Measurements from ENCODE around the gene SFMBT2.

The SFMBT2 gene

DNA sequence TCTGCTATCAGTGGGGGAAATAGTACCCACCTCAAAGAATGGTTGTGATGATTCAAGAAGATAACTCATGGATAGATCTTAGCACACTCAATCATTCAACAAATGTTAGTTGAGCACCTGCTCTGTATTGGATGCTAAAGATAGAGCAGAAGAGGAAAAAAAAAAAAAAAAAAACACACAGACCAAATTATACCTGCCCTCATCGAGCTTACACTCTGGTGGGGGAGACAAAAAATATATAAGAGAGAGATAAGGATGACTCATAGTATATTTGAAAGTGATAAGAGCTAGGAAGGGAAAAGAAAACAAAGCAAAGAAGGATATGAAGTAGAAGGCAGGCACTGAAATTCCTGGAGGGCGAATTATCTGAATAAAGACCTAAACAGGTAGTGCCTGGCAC, 258.5 kb downstream of the SFMBT2 start:
- DNase-seq (ENCODE audit: low read depth, low spot score), result no peak

GRCh38 chr10:7151538-7151937, 259.3 kb downstream of the SFMBT2 start:
- no peak for DNase-seq (ENCODE audit: low read depth, low spot score)

DNA sequence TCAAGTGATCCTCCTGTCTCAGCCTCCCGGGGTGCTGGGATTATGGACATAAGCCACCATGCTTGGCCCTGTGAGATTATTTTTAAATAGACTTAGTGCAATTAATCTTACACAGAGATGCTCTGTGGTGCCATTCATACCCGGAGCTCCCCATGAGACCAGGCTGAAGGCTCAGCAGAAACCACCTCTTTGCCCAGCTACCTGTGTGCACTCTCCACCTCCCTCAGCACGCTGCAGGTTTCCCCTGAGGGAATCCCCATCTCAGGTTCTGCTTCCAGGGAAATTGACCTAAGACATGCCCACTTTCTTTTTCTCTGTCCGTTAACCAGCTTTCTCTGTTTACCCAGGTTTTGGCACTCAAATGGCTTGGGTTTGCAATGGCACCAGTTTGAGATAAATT, 260.5 kb downstream of the SFMBT2 start:
- DNase-seq (ENCODE audit: low read depth, low spot score), result no peak

DNA sequence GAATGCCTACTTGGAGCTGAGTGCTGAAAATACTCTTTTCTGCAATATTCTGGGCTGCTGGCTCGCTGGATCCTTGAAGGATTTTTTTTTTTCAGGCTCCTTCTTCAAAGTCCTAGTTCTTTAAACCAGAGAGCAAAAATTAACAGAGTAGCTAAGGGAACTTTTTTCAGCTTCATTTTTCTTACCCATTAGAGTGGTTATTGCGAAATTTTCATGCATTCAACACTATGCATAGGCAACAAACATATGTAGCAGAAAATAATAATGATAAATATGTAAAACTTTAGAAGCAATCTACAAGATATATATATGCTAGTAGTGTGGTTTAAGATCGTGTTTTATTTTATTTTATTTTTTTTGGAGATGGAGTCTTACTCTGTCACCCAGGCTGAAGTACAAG, 264.6 kb downstream of the SFMBT2 start:
- no peak for DNase-seq (ENCODE audit: low read depth, low spot score)

GRCh38 chr10:7136016-7136415, 274.8 kb downstream of the SFMBT2 start:
- DNase-seq (ENCODE audit: low read depth, low spot score), result no peak

DNA sequence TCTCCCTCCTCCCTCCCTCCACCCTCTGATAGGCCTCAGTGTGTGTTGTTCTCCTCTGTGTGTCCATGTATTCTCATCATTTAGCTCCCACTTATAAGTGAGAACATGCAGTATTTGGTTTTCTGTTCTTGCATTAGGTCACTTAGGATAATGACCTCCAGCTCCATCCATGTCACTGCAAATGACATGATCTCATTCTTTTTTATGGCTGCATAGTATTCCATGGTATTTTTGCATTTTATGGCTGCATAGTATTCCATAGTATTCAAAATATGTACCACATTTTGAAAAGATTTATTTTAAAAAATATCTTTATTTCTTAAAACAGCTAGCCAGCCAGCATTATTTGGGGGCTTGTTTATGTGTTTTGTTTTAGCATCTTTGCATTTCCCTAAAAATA, 275.6 kb downstream of the SFMBT2 start:
- no peak for DNase-seq (ENCODE audit: low read depth, low spot score)

- no peak for DNase-seq (ENCODE audit: low read depth, low spot score)
Observed at GRCh38 chr10:7134448-7134847, 276.4 kb downstream of the SFMBT2 start.

- DNase-seq (ENCODE audit: low read depth, low spot score), result no peak
Observed at GRCh38 chr10:7133958-7134357, 276.9 kb downstream of the SFMBT2 start.

DNA sequence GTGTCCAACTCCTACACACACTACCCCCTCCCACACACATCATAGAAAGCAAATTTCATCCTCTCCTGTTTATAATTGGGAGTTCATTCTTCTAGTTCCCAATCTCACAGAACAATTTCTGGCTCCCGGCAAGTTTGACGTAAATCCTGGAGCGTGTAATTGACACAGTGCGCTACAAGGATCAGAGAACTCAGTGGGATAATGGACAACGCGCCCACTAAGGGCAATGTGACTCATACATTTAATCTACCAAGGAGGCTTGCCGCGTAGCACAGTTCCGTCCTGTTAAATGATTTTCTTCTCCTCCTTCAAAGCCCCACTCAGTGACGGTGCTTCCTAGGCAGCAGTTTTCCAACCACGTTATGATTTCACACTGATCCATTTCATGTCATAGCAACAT, 277.6 kb downstream of the SFMBT2 start:
- no peak for DNase-seq (ENCODE audit: low read depth, low spot score)

GRCh38 chr10:7130191-7130911, 280.5 kb downstream of the SFMBT2 start:
- DNase-seq (ENCODE audit: low read depth, low spot score), result no peak

DNA sequence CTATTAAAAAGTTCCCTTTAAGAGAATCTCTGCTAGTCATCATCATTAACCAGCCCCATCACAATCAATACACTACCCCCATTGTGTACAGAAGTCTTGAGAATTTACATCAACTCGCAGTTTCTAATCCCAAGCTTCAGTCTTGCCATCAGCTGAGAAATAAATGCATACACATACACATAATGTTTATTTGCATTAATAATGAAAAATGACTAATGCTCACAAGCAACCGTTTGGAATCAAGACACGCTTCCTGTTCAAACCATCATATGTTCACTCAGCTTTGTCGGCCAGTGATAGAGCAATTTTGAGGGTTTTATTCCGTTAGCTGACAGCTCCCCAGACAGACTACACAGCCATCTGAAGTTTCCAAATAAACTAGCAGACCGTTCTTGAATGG, 287.1 kb downstream of the SFMBT2 start:
- DNase-seq (ENCODE audit: low read depth, low spot score), result no peak

DNA sequence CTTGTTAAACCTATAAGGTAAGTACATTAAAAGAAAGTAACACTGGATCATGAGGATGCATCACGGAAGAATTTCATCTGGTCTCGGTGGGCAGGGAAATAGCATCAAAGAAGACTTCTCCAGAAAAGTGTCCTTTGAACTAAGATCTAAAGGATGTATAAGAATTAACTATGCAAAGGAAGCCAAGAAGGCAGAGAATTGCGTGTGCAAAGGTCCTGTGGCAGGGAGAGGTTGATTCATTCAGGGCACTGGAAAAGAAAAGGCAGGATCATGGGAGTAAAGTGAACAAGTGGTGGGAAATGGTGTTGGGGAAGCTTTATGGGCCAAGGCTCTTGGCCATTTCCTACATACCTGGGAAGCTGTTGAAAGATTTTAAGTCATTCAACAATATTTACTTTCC, 288.3 kb downstream of the SFMBT2 start:
- DNase-seq (ENCODE audit: low read depth, low spot score), result no peak

- DNase-seq (ENCODE audit: low read depth, low spot score), result peak; percentile 31
Observed at GRCh38 chr10:7121154-7121797, 289.6 kb downstream of the SFMBT2 start.

DNA sequence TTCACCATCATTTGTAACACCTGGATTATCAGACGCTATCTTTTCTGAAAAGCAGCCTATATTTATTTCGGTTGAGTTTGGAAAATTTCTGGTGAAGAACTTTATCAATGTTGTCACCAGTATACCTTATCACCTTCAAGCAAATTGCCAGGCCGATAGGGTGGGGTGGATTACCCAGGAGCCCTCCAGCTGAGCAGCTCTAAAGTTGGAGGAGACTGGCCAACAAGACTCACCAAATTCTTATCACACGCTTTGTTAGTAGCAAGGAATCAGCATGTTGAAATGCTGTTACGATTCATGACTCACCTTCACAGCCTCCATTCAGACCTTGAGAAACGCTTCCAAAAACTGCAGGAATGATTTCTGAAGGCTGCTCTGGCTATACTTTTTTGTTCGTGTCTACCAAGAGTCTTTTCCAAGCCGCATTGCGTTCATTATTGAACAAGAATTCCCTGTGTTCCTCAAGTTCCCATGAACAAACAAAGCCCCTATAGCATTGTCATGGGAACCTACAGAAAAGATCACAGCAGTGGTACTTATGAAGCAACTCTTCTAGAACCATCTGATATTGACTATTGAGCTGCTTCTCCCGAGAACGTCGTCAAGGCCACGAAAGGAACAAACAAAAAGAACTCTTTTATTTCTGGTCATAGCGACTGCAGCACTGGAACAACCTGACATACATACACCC, 291.4 kb downstream of the SFMBT2 start:
- DNase-seq (ENCODE audit: low read depth, low spot score), result no peak

DNA sequence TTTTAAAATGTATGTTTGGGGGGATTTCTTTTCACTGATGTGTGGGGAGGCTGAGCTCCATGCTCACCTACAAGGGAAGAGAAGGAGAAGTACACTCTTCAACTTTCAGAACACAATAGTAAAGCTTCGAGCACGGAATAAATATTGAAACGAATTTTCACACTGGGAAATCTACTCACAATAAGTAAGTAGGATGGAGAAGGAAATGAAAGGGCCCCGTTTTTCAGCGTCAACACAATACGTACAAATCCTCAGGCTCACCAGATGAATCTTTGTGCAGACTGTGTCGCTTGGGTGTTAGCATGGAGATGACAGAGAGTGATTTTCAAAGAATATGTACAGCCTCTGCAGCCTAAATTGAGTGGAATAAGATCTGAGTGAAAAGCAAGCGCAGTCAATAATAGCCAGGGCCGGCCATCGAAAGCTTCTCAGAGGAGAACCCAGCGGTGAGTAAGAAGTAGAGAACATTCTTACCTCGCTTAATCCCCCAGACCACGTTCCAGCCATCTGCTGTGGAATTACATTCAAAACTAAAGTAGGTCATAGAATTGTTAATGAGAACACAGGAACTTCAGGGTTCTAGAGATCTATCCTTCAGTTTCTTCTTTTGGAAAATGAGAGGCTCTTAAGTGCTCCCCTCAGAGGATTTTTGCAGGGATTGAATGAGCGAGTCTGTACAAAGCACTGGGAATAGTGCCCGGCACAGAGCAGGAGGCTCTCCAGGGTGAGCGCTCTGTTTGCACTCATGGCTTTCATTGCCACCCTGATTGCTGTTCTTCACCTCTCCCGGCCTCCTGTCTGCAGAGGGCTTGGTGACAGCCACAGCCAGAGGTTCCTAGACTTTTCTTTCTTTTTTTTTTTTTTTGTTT, 292.8 kb downstream of the SFMBT2 start:
- no peak for DNase-seq (ENCODE audit: low read depth, low spot score)

- DNase-seq (ENCODE audit: low read depth, low spot score), result no peak
Observed at GRCh38 chr10:7117177-7117799, 293.5 kb downstream of the SFMBT2 start.

DNA sequence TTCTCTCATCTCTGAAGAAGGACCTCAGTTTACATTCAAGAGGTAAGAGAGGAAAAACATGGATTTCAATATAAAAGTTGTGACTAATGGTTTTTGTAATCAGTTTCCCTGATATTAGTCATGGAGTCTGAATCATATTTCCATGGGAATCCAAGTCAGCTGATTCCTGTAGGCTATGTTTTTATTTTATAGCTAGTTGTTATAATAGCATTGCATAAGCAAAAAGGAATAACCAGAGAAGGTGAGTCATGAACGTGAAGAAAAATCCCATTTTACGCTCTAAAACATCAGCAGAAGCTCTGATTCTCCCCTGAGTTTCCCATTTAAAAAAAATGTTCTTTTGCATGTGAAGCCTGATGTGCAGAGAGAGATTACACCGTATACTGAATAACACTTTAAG, 299.3 kb downstream of the SFMBT2 start:
- DNase-seq (ENCODE audit: low read depth, low spot score), result no peak

GRCh38 chr10:7111089-7111488, 299.7 kb downstream of the SFMBT2 start:
- no peak for DNase-seq (ENCODE audit: low read depth, low spot score)
